ENCODE measurements around the gene C19orf44. TPM values are rescaled to one million over a fixed set of nuclear protein-coding genes. Genes with fewer than 3 reads are reported as not detected.
"Not testable (repeated sequence)": the region's sequence is repeated elsewhere in the genome, so short reads cannot be mapped to it uniquely, and the experiment has no call there.

C19orf44 gene
- polyA plus RNA-seq, 1 experiment, result 3.4 TPM

DNA sequence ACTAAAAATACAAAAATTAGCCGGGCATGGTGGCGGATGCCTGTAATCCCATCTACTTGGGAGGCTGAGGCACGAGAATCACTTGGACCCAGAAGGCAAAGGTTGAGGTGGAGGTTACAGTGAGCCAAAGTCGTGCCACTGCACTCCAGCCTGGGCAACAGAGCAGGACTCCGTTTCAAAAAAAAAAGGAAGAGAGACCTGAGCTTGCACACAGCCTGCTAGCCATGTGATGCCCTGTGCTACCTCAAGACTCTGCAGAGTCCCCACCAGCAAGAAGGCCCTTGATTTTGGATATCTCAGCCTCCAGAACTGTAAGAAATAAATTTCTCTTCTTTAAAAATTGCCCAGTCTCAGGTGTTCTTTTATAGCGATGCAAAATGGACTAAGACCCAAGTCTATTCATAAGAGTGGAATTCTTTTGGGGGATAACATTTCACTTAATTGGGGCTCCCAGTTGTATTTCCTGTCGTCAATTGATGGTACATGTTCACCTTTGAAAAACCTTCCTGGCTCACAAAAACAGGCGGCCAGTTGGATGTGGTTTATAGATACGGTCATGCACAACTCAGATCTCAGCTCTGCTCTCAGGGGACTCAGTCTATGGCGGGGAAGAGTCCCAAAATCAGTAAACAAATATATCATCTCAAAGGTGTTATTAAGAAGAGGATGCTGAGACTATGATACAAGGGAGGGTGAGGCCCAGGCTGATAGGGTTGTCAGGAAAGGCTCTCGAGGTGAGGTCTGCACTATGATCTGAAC, 48.5 kb downstream of the C19orf44 start:
- DNase-seq (ENCODE audit: low read depth), result no peak
- H3K36me3 ChIP-seq (ENCODE audit: control insufficient read depth, insufficient read depth, low read length), result no peaks in the 10 kb centered on the region
- TF ChIP-seq, protein P1, sequence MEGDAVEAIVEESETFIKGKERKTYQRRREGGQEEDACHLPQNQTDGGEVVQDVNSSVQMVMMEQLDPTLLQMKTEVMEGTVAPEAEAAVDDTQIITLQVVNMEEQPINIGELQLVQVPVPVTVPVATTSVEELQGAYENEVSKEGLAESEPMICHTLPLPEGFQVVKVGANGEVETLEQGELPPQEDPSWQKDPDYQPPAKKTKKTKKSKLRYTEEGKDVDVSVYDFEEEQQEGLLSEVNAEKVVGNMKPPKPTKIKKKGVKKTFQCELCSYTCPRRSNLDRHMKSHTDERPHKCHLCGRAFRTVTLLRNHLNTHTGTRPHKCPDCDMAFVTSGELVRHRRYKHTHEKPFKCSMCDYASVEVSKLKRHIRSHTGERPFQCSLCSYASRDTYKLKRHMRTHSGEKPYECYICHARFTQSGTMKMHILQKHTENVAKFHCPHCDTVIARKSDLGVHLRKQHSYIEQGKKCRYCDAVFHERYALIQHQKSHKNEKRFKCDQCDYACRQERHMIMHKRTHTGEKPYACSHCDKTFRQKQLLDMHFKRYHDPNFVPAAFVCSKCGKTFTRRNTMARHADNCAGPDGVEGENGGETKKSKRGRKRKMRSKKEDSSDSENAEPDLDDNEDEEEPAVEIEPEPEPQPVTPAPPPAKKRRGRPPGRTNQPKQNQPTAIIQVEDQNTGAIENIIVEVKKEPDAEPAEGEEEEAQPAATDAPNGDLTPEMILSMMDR (IDR thresholded peaks at IDR 0.05; ENCODE audit: insufficient read depth, low read depth, low read length), result no peak
- H3K4me3 ChIP-seq (ENCODE audit: low read depth, low read length), result no peak overlapping the region
- ChIA-PET POLR2A (no interaction called here), CTCF (no interaction called here)
- H3K27me3 ChIP-seq (ENCODE audit: control insufficient read depth, insufficient read depth, low read length), result no peaks in the 10 kb centered on the region

DNA sequence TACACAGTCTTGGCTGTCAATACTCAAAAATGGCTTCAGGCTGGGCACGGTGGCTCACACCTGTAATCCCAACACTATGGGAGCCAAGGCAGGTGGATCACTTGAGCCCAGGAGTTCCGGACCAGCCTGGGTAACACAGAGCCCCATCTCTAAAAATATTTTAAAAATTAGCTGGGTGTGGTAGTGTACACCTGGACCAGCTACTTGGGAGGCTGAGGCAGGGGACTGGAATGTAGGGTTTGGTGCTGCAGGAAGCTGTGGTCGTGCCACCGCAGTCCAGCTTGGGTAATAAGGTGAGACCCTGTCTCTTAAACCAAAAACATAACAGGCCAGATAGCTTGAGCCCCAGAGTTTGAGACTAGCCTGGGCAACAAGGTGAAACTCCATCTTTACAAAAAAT, 52.8 kb downstream of the C19orf44 start:
- TF ChIP-seq, protein P1 (IDR thresholded peaks at IDR 0.05; ENCODE audit: insufficient read depth, low read depth, low read length), result no peak
- DNase-seq (ENCODE audit: low read depth), result no peak
- CTCF ChIA-PET, result no interaction called here
- Histone ChIP-seq H3K27me3 (ENCODE audit: control insufficient read depth, insufficient read depth, low read length) (no peaks in the 10 kb centered on the region), H3K36me3 (ENCODE audit: control insufficient read depth, insufficient read depth, low read length) (peaks cover 13% of the 10 kb centered on the region), H3K4me3 (ENCODE audit: low read depth, low read length) (no peak overlapping the region)
- POLR2A ChIA-PET, result no interaction called here

DNA sequence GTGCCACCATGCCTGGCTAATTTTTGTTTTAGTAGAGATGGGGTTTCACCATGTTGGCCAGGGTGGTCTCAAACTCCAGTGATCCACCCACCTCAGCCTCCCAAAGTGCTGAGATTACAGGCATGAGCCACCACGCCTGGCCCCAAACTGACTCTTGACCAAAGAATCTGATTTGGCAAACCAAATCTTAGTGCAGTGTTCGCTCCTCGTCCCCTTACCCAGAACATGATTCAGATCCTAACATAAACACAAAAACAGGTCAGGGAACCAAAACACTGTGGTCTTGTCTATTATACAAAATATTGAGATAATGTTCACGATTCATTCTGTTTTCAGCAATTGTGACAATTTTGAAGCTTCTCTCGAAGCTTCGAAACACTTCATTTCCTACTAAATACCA, 55.7 kb downstream of the C19orf44 start:
- H3K27me3 ChIP-seq (ENCODE audit: control insufficient read depth, insufficient read depth, low read length); DNase-seq (ENCODE audit: low read depth); H3K4me3 ChIP-seq (ENCODE audit: low read depth, low read length); CTCF ChIA-PET; POLR2A ChIA-PET: not testable (repeated sequence)
- peaks cover 24% of the 10 kb centered on the region for H3K36me3 ChIP-seq (ENCODE audit: control insufficient read depth, insufficient read depth, low read length)

DNA sequence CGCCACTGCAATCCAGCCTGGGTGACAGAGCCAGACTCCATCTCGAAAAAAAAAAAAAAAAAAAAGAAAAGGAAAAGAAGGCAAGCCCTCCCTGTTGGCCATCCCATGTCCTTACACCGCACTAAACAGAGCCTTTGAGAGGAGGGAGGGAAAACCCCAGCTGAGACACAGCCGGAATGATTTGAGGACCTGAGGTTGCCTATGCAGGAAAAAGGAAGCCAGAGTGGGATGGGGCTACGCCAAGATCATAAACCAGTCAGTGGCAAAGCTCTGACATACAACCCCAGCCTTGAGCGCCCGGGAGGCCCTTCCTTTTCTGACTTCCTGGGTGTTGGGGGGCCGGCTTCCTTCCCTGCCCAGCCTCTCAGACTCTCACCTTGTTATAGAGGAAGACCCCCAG, 58.6 kb downstream of the C19orf44 start:
- Histone ChIP-seq H3K36me3 (ENCODE audit: control insufficient read depth, insufficient read depth, low read length) (peaks cover 28% of the 10 kb centered on the region), H3K4me3 (ENCODE audit: low read depth, low read length) (no peak overlapping the region), H3K27me3 (ENCODE audit: control insufficient read depth, insufficient read depth, low read length) (no peaks in the 10 kb centered on the region)
- ChIA-PET CTCF (no interaction called here), POLR2A (no interaction called here)
- no peak for DNase-seq (ENCODE audit: low read depth)
- TF ChIP-seq, protein P1 (IDR thresholded peaks at IDR 0.05; ENCODE audit: insufficient read depth, low read depth, low read length), result no peak

DNA sequence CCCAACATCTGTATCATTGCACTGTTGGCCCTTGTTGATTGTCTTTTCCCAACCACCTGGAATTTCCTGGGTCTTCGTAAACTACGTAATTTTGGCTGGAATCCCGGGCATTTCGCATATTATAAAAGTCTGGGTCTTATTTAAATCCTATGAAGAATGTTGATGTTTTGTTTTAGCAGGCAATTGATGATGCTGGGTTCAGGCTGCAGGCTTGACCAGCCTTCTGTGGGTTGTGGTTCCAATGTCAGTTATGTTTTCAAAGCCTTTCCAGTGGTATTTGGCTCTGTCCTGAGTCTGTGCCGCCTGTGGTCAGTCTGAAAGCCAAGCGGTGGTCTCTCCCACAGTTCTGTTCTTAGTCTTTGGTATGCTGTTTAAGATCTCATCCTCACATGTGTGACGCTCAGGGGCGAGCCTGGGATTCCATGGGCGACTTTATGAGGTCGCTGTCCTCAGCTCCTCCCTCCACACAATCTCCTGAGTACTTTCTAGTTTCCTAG, 63.6 kb downstream of the C19orf44 start:
- TF ChIP-seq, protein P1 (IDR thresholded peaks at IDR 0.05; ENCODE audit: insufficient read depth, low read depth, low read length), result no peak
- CTCF ChIA-PET, result no interaction called here
- no peak overlapping the region for H3K4me3 ChIP-seq (ENCODE audit: low read depth, low read length)
- H3K36me3 ChIP-seq (ENCODE audit: control insufficient read depth, insufficient read depth, low read length), result peaks cover 29% of the 10 kb centered on the region
- POLR2A ChIA-PET, result no interaction called here
- no peaks in the 10 kb centered on the region for H3K27me3 ChIP-seq (ENCODE audit: control insufficient read depth, insufficient read depth, low read length)
- no peak for DNase-seq (ENCODE audit: low read depth)

DNA sequence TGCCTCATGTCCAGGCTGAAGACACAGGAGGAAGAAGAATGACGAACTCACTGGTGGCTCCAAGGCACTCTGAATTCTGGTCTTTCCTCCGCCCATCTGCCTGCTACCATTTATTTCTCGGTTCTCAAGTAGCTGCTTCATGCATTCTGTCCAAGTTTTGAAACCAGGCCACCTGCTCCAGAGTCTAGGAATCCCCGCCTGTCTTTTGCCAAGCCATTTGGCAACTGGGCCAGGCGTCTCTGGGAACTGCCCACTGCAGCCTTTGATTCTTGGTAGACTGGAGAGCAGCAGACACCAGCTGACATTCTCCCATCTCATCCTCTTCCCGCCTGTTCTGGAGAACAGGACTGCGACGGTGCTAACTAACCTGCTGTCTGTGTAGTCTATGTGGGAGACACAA, 65.2 kb downstream of the C19orf44 start:
- ChIA-PET POLR2A (no interaction called here), CTCF (no interaction called here)
- H3K36me3 ChIP-seq (ENCODE audit: control insufficient read depth, insufficient read depth, low read length), result peaks cover 23% of the 10 kb centered on the region
- no peak overlapping the region for H3K4me3 ChIP-seq (ENCODE audit: low read depth, low read length)
- DNase-seq (ENCODE audit: low read depth), result no peak
- TF ChIP-seq, protein P1 (IDR thresholded peaks at IDR 0.05; ENCODE audit: insufficient read depth, low read depth, low read length), result no peak
- H3K27me3 ChIP-seq (ENCODE audit: control insufficient read depth, insufficient read depth, low read length), result no peaks in the 10 kb centered on the region
